Measurements from ENCODE around the gene PPFIBP2. TPM values are rescaled to one million over a fixed set of nuclear protein-coding genes. Genes with fewer than 3 reads are reported as not detected.

The PPFIBP2 gene
- total RNA-seq, 1 experiment from 2014 or later, result 13.9 TPM

- DNase-seq, result no peak
- H4K20me1 ChIP-seq (ENCODE audit: insufficient read depth), result no peaks in the 10 kb centered on the region
- no peaks in the 10 kb centered on the region for H3K9me3 ChIP-seq (ENCODE audit: insufficient read depth, low read depth)
- no peaks in the 10 kb centered on the region for H3K9me2 ChIP-seq (ENCODE audit: insufficient read depth)
- ChIA-PET POLR2A (ENCODE audit: unreplicated experiment) (no interaction called here), CTCF (no interaction called here)
- TF ChIP-seq EZH2 (IDR thresholded peaks at IDR 0.05; ENCODE audit: low read depth), result no peak
- TF ChIP-seq, protein P1, sequence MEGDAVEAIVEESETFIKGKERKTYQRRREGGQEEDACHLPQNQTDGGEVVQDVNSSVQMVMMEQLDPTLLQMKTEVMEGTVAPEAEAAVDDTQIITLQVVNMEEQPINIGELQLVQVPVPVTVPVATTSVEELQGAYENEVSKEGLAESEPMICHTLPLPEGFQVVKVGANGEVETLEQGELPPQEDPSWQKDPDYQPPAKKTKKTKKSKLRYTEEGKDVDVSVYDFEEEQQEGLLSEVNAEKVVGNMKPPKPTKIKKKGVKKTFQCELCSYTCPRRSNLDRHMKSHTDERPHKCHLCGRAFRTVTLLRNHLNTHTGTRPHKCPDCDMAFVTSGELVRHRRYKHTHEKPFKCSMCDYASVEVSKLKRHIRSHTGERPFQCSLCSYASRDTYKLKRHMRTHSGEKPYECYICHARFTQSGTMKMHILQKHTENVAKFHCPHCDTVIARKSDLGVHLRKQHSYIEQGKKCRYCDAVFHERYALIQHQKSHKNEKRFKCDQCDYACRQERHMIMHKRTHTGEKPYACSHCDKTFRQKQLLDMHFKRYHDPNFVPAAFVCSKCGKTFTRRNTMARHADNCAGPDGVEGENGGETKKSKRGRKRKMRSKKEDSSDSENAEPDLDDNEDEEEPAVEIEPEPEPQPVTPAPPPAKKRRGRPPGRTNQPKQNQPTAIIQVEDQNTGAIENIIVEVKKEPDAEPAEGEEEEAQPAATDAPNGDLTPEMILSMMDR (conservative IDR thresholded peaks at IDR 0.05), result no peak
- no peaks in the 10 kb centered on the region for H3K36me3 ChIP-seq (ENCODE audit: low read depth)
- no peak overlapping the region for H3K4me3 ChIP-seq
- intact Hi-C loops (cut with micrococcal nuclease; ENCODE audit: unreplicated experiment), result no loop called here
- no TSS peak for BruUV-seq (replicated peaks)
- no peaks in the 10 kb centered on the region for H3F3A ChIP-seq (ENCODE audit: insufficient read depth, low read depth)
- H3K27me3 ChIP-seq (ENCODE audit: insufficient read depth, low read depth), result no peaks in the 10 kb centered on the region
- H3K27ac ChIP-seq, result no peak overlapping the region
- H3K4me2 ChIP-seq, result no peak overlapping the region
- 0 out of 2 replicates have a peak, but pooled peaks cover 11% of the 10 kb centered on the region for H3K4me1 ChIP-seq (replicated peaks; ENCODE audit: insufficient read depth)
- no peaks in the 10 kb centered on the region for H3K79me2 ChIP-seq (ENCODE audit: low read depth)
- no peak overlapping the region for H2AFZ ChIP-seq
Measured at GRCh38 chr11:7677796-7678201, 164.0 kb downstream of the PPFIBP2 start.

GRCh38 chr11:7683571-7683970 is 169.8 kb downstream of the PPFIBP2 start:
- no TSS peak for BruUV-seq (replicated peaks)
- no peaks in the 10 kb centered on the region for H3K36me3 ChIP-seq (ENCODE audit: low read depth)
- CTCF ChIA-PET, result no interaction called here

GRCh38 chr11:7686761-7687160 is 173.0 kb downstream of the PPFIBP2 start:
- Histone ChIP-seq H3K79me2 (ENCODE audit: low read depth) (no peaks in the 10 kb centered on the region), H3K36me3 (ENCODE audit: low read depth) (no peaks in the 10 kb centered on the region), H3K4me1 (replicated peaks; ENCODE audit: insufficient read depth) (no peaks in the 10 kb centered on the region), H4K20me1 (ENCODE audit: insufficient read depth) (no peaks in the 10 kb centered on the region), H3K27ac (no peak overlapping the region), H3F3A (ENCODE audit: insufficient read depth, low read depth) (no peaks in the 10 kb centered on the region), H2AFZ (no peak overlapping the region), H3K4me3 (no peak overlapping the region), H3K27me3 (ENCODE audit: insufficient read depth, low read depth) (no peaks in the 10 kb centered on the region), H3K9me2 (ENCODE audit: insufficient read depth) (no peaks in the 10 kb centered on the region), H3K9me3 (ENCODE audit: insufficient read depth, low read depth) (no peaks in the 10 kb centered on the region), H3K4me2 (no peak overlapping the region)
- no peak for DNase-seq
- CTCF ChIA-PET, result no interaction called here
- BruUV-seq (replicated peaks), result no TSS peak
- POLR2A ChIA-PET (ENCODE audit: unreplicated experiment), result no interaction called here
- no peak for TF ChIP-seq EZH2 (IDR thresholded peaks at IDR 0.05; ENCODE audit: low read depth)
- TF ChIP-seq, protein P1 (conservative IDR thresholded peaks at IDR 0.05), result no peak
- intact Hi-C loops (cut with micrococcal nuclease; ENCODE audit: unreplicated experiment), result loop anchor here (10.0 kb wide), 1 partner anchor 332 kb away; no protein-coding TSS in a partner anchor

More at GRCh38 chr11:7683571-7683970, 169.8 kb downstream of the PPFIBP2 start:
- no peak for TF ChIP-seq EZH2 (IDR thresholded peaks at IDR 0.05; ENCODE audit: low read depth)
- TF ChIP-seq, protein P1 (conservative IDR thresholded peaks at IDR 0.05), result no peak
- no peaks in the 10 kb centered on the region for H3K9me2 ChIP-seq (ENCODE audit: insufficient read depth)
- H4K20me1 ChIP-seq (ENCODE audit: insufficient read depth), result no peaks in the 10 kb centered on the region
- no peaks in the 10 kb centered on the region for H3K79me2 ChIP-seq (ENCODE audit: low read depth)
- POLR2A ChIA-PET (ENCODE audit: unreplicated experiment), result no interaction called here
- no peaks in the 10 kb centered on the region for H3K27me3 ChIP-seq (ENCODE audit: insufficient read depth, low read depth)
- H3K27ac ChIP-seq, result no peak overlapping the region
- H3K4me3 ChIP-seq, result no peak overlapping the region
- no peaks in the 10 kb centered on the region for H3K9me3 ChIP-seq (ENCODE audit: insufficient read depth, low read depth)
- no peaks in the 10 kb centered on the region for H3K4me1 ChIP-seq (replicated peaks; ENCODE audit: insufficient read depth)
- intact Hi-C loops (cut with micrococcal nuclease; ENCODE audit: unreplicated experiment), result loop anchor here (10.0 kb wide), 1 partner anchor 329 kb away; no protein-coding TSS in a partner anchor
- H2AFZ ChIP-seq, result no peak overlapping the region
- H3F3A ChIP-seq (ENCODE audit: insufficient read depth, low read depth), result no peaks in the 10 kb centered on the region
- no peak overlapping the region for H3K4me2 ChIP-seq
- no peak for DNase-seq
